Neuronal stem cell (in vitro differentiated cells): ENCODE measurements around the gene DAPK2.

Source experiments
- DNase-seq: peaks from one replicate; pipeline ENCODE4 v3.0.0-alpha.2; 2013; ENCODE audit warnings: low spot score
- H2AFZ ChIP-seq: one replicate; pipeline ENCODE4 v1.6.1; 2013; ENCODE audit warnings: mild to moderate bottlenecking, low read length, inconsistent platforms
- H2AK5ac ChIP-seq: 2 replicates; pipeline ENCODE4 v1.6.1; 2013; ENCODE audit warnings: low read depth, mild to moderate bottlenecking, inconsistent platforms, low read length, moderate library complexity, mixed read lengths
- H2BK120ac ChIP-seq: 2 replicates; pipeline ENCODE4 v1.6.1; 2013; ENCODE audit warnings: low read depth, mild to moderate bottlenecking, inconsistent platforms, low read length, moderate library complexity, mixed read lengths
- H2BK12ac ChIP-seq: one replicate; pipeline ENCODE4 v1.6.1; 2013; ENCODE audit warnings: low read length, inconsistent platforms
- H2BK15ac ChIP-seq: 2 replicates; pipeline ENCODE4 v1.6.1; 2013; ENCODE audit warnings: mild to moderate bottlenecking, low read length, inconsistent platforms, mixed read lengths
- H2BK5ac ChIP-seq: one replicate; pipeline ENCODE4 v1.6.1; 2013; ENCODE audit warnings: inconsistent platforms, mild to moderate bottlenecking, low read length, moderate library complexity
- H3K14ac ChIP-seq: one replicate; pipeline ENCODE4 v1.6.1; 2013; ENCODE audit warnings: low read length, inconsistent platforms
- H3K18ac ChIP-seq: 2 replicates; pipeline ENCODE4 v1.6.1; 2013; ENCODE audit warnings: low read length, inconsistent platforms
- H3K23ac ChIP-seq: 2 replicates; pipeline ENCODE4 v1.6.1; 2013; ENCODE audit warnings: low read depth, mild to moderate bottlenecking, mixed read lengths, low read length, inconsistent platforms; ENCODE audit not compliant: poor library complexity
- H3K27ac ChIP-seq: replicated peaks from 3 replicates; pipeline ENCODE4 v1.5.1; 2013; ENCODE audit warnings: low read length, inconsistent platforms
- H3K27me3 ChIP-seq, 3 experiments: 2 replicates each; pipeline ENCODE4 v1.6.1; 2013; ENCODE audit warnings: low read length in 3 of 3, mild to moderate bottlenecking in 2 of 3, inconsistent platforms in 1 of 3, low read depth in 1 of 3, mixed read lengths in 1 of 3, moderate library complexity in 1 of 3; ENCODE audit not compliant: control insufficient read depth in 3 of 3, insufficient read depth in 3 of 3
- H3K36me3 ChIP-seq, 2 donors: replicated peaks in 1 of 2; 2 replicates each; pipeline ENCODE4 v1.6.1; 2013; ENCODE audit warnings: low read length in 2 of 2; ENCODE audit not compliant: control insufficient read depth in 2 of 2, insufficient read depth in 2 of 2
- H3K4ac ChIP-seq: 2 replicates; pipeline ENCODE4 v1.6.1; 2013; ENCODE audit warnings: inconsistent platforms, mild to moderate bottlenecking, low read length, moderate library complexity
- H3K4me1 ChIP-seq, 2 donors: 1 replicate in 1 of 2; 2 replicates in 1 of 2; pipeline ENCODE4 v1.6.1; 2013; ENCODE audit warnings: low read length in 2 of 2, low read depth in 1 of 2; ENCODE audit not compliant: control insufficient read depth in 2 of 2, insufficient read depth in 1 of 2
- H3K4me2 ChIP-seq: one replicate; pipeline ENCODE4 v1.6.1; 2013; ENCODE audit warnings: mild to moderate bottlenecking, low read length, inconsistent platforms; ENCODE audit not compliant: insufficient read depth, poor library complexity, severe bottlenecking
- H3K4me3 ChIP-seq, 2 donors: 2 replicates each; pipeline ENCODE4 v1.5.1; 2013; ENCODE audit warnings: low read length in 2 of 2, mild to moderate bottlenecking in 2 of 2, inconsistent platforms in 1 of 2, moderate library complexity in 1 of 2
- H3K79me1 ChIP-seq: one replicate; pipeline ENCODE4 v1.6.1; 2013; ENCODE audit warnings: low read depth, mild to moderate bottlenecking, inconsistent platforms, low read length, moderate library complexity
- H3K9ac ChIP-seq: one replicate; pipeline ENCODE4 v1.6.1; 2013; ENCODE audit warnings: mild to moderate bottlenecking, low read depth, low read length, inconsistent platforms; ENCODE audit not compliant: poor library complexity
- H3K9me3 ChIP-seq, 2 donors: replicated peaks in 1 of 2; 2 replicates each; pipeline versions ENCODE3 to v1.6.1; 2013; ENCODE audit warnings: low read length in 2 of 2, mild to moderate bottlenecking in 2 of 2, inconsistent platforms in 1 of 2, low read depth in 1 of 2, mixed read lengths in 1 of 2, moderate library complexity in 1 of 2; ENCODE audit not compliant: control insufficient read depth in 2 of 2, insufficient read depth in 1 of 2
- H4K8ac ChIP-seq: one replicate; pipeline ENCODE4 v1.6.1; 2013; ENCODE audit warnings: low read depth, mild to moderate bottlenecking, inconsistent platforms, low read length, moderate library complexity
- H4K91ac ChIP-seq: one replicate; pipeline ENCODE4 v1.6.1; 2013; ENCODE audit warnings: low read length, low read depth, mild to moderate bottlenecking, inconsistent platforms; ENCODE audit not compliant: poor library complexity
- WGBS, 2 donors: extraction: QIAGEN DNeasy Blood & Tissue Kit; methylation state at CpG; one replicate each; pipeline ENCODE4 v1.1.7; 2013; ENCODE audit warnings: missing lambda C conversion rate in 2 of 2, mixed read lengths in 1 of 2; ENCODE audit not compliant: insufficient read length in 2 of 2, insufficient replicate concordance in 1 of 2; ENCODE audit errors: extremely low coverage in 2 of 2; 5-methylcytosine and 5-hydroxymethylcytosine counted together

DAPK2 gene

DNA sequence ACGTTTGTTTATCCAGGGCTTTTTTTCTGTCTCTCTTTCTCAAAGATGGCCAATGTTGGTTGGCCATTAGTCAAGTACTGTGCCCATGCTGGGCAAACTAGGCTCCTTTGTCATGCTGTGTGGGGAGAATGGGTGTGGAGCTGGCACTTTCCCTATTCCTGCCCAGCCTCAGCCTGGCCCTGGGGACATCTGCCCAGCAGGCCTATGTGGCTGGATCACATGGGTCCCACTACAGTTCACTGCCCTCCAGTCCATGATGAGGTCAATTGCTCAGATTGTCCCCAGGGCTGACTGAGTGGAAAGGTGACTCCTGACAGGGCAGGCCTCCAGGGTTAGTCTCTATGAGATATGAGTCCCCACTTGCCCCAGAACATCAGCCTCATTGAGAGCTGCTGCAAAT is 158.1 kb downstream of the DAPK2 start:
- no peaks in the 10 kb centered on the region for H3K79me1 ChIP-seq
- no peak overlapping the region for H2BK5ac ChIP-seq
- no peak overlapping the region for H3K14ac ChIP-seq
- H3K27me3 ChIP-seq: no peaks in the 10 kb centered on the region
- H2BK15ac ChIP-seq: peak overlapping the region; percentile 51
- H3K4ac ChIP-seq: no peak overlapping the region
- peak overlapping the region; percentile 43 for H2AK5ac ChIP-seq
- no peak overlapping the region for H2AFZ ChIP-seq
- no peak overlapping the region for H3K23ac ChIP-seq
- H3K4me1 ChIP-seq: peaks cover 0 to 7% of the 10 kb centered on the region in 2 donors
- H3K4me2 ChIP-seq: no peak overlapping the region
- H3K4me3 ChIP-seq: no peak overlapping the region
- no peak overlapping the region for H4K91ac ChIP-seq
- H3K9me3 ChIP-seq: no peaks in the 10 kb centered on the region
- H2BK12ac ChIP-seq: no peak overlapping the region
- peak overlapping the region; percentile 61 for H3K18ac ChIP-seq
- no peak overlapping the region for H2BK120ac ChIP-seq
- H4K8ac ChIP-seq: no peak overlapping the region
- no peaks in the 10 kb centered on the region for H3K36me3 ChIP-seq
- WGBS, 2 donors: no CpG with 5 or more reads among the region's 1 CpG
- H3K9ac ChIP-seq: no peak overlapping the region
- DNase-seq: no peak
- no peak overlapping the region for H3K27ac ChIP-seq

DNA sequence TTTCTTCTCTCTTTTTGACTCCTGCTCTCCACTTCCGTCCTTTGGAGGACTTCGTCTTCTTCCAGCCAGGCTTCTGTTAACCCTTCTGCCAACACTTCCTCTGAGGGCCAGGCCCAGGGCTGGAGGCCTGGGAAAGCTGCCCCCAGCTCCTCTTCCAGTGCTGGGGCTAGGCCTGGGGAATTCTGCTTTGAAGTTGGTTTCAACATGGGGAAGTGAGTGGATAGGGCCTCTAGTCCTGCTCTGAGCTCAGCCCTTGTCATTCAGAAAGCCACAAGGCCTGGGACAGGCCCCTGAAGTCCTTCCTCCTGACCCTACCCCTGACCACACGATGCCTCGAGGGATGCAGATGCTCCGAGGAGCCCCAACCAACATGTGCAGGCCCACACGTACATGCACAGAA is 158.7 kb downstream of the DAPK2 start:
- Histone ChIP-seq H3K4me2 (no peak overlapping the region), H3K4me3 (no peak overlapping the region), H2BK120ac (no peak overlapping the region), H3K9ac (no peak overlapping the region), H3K4me1 (peaks cover 0 to 7% of the 10 kb centered on the region in 2 donors), H3K79me1 (no peaks in the 10 kb centered on the region), H2AK5ac (no peak overlapping the region), H3K14ac (no peak overlapping the region), H3K36me3 (no peaks in the 10 kb centered on the region), H2BK15ac (no peak overlapping the region), H2BK12ac (no peak overlapping the region), H2BK5ac (no peak overlapping the region), H3K23ac (no peak overlapping the region), H3K9me3 (no peaks in the 10 kb centered on the region), H3K27me3 (no peaks in the 10 kb centered on the region), H3K27ac (no peak overlapping the region), H3K18ac (peak overlapping the region; percentile 69), H2AFZ (no peak overlapping the region), H3K4ac (no peak overlapping the region), H4K91ac (no peak overlapping the region), H4K8ac (no peak overlapping the region)
- no peak for DNase-seq
- no CpG with 5 or more reads among the region's 6 CpGs for WGBS, 2 donors

- H3K4me2 ChIP-seq: no peak overlapping the region
- H3K4ac ChIP-seq: no peak overlapping the region
- H2BK12ac ChIP-seq: no peak overlapping the region
- no peak overlapping the region for H2BK120ac ChIP-seq
- no peak overlapping the region for H3K27ac ChIP-seq
- H3K36me3 ChIP-seq: no peaks in the 10 kb centered on the region
- peaks cover 3 to 5% of the 10 kb centered on the region in 2 donors for H3K4me1 ChIP-seq
- H2AK5ac ChIP-seq: peak overlapping the region; percentile 89
- no peak overlapping the region for H2AFZ ChIP-seq
- no peak overlapping the region for H3K9ac ChIP-seq
- no peak overlapping the region for H2BK5ac ChIP-seq
- no peak overlapping the region for H3K4me3 ChIP-seq
- WGBS, 2 donors: no CpG with 5 or more reads among the region's 7 CpGs
- H3K9me3 ChIP-seq: no peaks in the 10 kb centered on the region
- peak overlapping the region; percentile 72 for H3K18ac ChIP-seq
- H4K91ac ChIP-seq: no peak overlapping the region
- no peak overlapping the region for H3K23ac ChIP-seq
- no peak overlapping the region for H4K8ac ChIP-seq
- H3K27me3 ChIP-seq: no peaks in the 10 kb centered on the region
- peak overlapping the region; percentile 51 for H2BK15ac ChIP-seq
- H3K79me1 ChIP-seq: no peaks in the 10 kb centered on the region
- peak overlapping the region; percentile 32 for H3K14ac ChIP-seq
- DNase-seq: no peak
Observed at GRCh38 chr15:63884953-63885352, 161.3 kb downstream of the DAPK2 start.

DNA sequence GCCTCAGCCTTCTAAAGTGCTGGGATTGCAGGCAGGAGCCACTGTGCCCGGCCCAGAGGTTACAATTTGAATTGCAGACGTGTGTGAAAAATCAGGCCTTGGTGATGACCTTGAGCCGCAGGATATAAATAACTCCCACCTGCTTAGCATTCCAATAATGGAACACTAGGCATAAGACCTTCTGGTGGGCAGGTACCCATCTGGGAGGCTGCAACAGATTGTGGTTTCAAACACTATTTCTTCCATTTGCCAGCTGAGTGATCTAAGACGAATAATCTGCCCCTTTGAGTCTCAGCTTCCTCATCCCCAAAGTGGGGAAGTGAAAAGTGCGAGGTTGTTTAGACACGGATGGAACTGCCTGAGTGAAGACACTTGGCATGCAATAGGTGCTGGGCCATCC is 164.9 kb downstream of the DAPK2 start:
- Histone ChIP-seq H3K23ac (no peak overlapping the region), H2BK120ac (no peak overlapping the region), H2AFZ (no peak overlapping the region), H3K9ac (no peak overlapping the region), H3K36me3 (no peaks in the 10 kb centered on the region), H4K91ac (no peak overlapping the region), H3K4me1 (peaks cover 13 to 16% of the 10 kb centered on the region in 2 donors), H3K79me1 (no peaks in the 10 kb centered on the region), H4K8ac (no peak overlapping the region), H3K4ac (no peak overlapping the region), H3K18ac (no peak overlapping the region), H2AK5ac (no peak overlapping the region), H2BK15ac (no peak overlapping the region), H2BK5ac (no peak overlapping the region), H3K4me3 (no peak overlapping the region), H3K27me3 (no peaks in the 10 kb centered on the region), H3K14ac (no peak overlapping the region), H3K4me2 (no peak overlapping the region), H3K27ac (no peak overlapping the region), H2BK12ac (no peak overlapping the region), H3K9me3 (no peaks in the 10 kb centered on the region)
- DNase-seq: no peak
- WGBS, 2 donors: no CpG with 5 or more reads among the region's 6 CpGs
